ENCODE measurements around the gene BICDL2.

GRCh38 chr16:3026609-3027488 is 9.9 kb downstream of the BICDL2 start:
- TF ChIP-seq CTCF (conservative IDR thresholded peaks at IDR 0.05) (no peak), ZFX (IDR thresholded peaks at IDR 0.05) (no peak)

All from C4-2B (cell line).